HG03575 (cell line): ENCODE measurements around the gene NOL7.

Source experiments
- ATAC-seq: cut with Tn5 transposase; IDR thresholded peaks from one replicate; pipeline ENCODE4 v1.9.1; 2021; ENCODE audit not compliant: unreplicated experiment, insufficient number of reproducible peaks, low FRiP score; ENCODE audit errors: extremely low read depth

The NOL7 gene

GRCh38 chr6:13638626-13639025, 23.5 kb downstream of the NOL7 start:
- ATAC-seq: no peak

DNA sequence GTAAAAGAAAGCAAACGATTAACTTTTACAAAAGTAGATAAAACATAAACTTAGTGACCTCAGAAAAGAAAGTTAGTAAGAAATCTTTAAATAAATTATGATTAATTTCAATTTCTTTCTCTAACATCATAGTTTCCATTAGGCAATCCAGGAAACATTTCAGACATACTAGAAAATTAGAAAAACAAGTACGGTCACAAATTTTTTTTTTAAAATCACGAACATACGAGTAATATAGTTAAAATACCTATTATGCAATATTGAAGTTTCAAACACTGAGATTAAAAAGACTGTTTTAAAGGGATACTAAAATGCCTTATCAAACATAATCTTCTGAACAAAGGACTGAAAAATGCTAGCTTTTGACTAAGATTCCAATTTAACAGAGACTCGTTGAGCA, 26.2 kb downstream of the NOL7 start:
- no peak for ATAC-seq

- no peak for ATAC-seq
These were observed 28.0 kb downstream of the NOL7 start for GRCh38 chr6:13643125-13643524.

DNA sequence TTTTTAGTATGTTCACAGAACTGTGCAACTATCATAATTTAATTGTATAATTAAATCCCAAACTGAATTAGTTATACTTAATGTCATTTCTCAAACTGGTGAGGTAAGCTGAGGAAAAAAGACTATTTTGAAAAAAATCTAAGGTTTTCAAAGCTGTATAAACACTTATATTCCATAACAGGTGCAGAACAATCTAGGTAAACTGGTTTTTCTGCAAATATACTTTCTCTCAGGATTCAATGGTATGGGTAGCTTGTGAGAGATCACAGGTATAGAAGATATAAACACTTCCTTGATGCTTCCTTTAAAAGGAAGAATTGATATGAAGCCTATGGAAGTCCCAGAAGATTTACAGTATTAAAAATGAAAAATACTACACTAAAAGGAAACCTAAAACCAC, 33.7 kb downstream of the NOL7 start:
- ATAC-seq: no peak

- ATAC-seq: no peak
These were observed 34.3 kb downstream of the NOL7 start for GRCh38 chr6:13649393-13649792.

GRCh38 chr6:13653296-13653695, 38.2 kb downstream of the NOL7 start:
- no peak for ATAC-seq

- ATAC-seq: no peak
These were observed 39.4 kb downstream of the NOL7 start for GRCh38 chr6:13654496-13654895.

DNA sequence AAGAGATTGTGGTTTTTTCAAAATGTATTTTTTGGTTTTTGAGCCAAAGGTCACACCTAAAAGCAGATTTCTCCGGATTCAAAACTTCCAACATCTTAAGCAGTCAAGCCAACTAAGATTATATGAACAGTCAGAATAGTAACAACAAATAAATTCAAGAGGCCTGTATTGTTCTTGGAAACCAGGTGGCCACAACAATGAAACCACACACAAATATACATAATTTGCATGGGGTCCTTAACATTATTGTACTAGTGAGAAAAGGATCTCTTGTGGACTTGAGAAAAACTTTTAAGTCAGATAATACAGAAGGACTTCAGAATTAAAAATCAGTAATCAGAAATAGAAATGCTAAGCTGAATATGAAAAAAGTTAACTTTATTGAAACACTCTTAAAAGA, 40.6 kb downstream of the NOL7 start:
- no peak for ATAC-seq

DNA sequence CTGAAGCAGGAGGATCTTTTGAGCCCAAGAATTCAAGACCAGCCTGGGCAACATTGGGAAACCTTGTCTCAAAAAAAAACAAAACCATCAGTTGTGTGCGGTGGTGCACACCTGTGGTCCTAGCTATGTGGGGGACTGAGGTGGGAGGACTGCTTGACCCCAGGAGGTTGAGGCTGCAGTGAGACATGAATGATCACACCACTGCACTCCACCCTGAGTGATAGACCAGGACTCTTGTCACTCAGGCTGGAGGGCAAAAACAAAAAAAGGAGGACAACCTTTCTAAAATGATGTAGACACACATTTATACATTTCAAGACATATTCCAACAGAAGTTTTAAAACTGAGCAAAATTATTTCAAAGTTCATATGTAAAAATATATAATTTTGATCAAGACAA, 45.1 kb downstream of the NOL7 start:
- no peak for ATAC-seq

GRCh38 chr6:13660893-13661292, 45.8 kb downstream of the NOL7 start:
- ATAC-seq: no peak

- no peak for ATAC-seq
These were observed 46.5 kb downstream of the NOL7 start for GRCh38 chr6:13661647-13662046.

DNA sequence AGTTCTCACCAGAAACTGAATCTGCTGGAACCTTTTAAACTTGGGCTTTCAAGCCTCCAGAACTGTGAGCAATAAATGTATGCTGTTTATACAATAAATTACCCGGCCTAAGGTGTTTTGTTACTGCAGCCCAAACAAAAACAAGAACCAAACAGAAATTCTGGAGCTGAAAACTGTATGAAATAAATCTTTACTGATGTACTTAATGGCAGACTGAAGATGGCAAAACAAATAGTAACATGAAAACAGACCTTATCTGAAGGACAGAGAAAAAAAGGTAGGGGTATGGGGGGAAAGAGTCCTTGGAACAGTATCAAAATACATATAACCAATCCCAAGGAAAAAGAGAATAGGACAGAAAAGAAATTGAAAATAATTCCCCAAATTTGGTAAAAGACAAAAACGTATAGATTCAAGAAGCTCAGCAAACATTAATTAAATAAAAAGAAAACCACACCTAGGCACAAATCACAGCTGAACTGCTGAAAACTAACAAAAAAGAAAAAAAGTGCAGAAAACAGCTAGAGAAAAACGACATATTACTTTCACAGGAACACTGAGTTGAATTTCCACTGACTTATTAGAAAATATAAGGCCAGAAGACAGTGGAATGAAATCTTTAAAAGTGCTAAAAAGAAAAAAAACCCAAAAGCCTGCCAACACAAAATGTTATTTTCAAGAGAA, 47.7 kb downstream of the NOL7 start:
- ATAC-seq: no peak

DNA sequence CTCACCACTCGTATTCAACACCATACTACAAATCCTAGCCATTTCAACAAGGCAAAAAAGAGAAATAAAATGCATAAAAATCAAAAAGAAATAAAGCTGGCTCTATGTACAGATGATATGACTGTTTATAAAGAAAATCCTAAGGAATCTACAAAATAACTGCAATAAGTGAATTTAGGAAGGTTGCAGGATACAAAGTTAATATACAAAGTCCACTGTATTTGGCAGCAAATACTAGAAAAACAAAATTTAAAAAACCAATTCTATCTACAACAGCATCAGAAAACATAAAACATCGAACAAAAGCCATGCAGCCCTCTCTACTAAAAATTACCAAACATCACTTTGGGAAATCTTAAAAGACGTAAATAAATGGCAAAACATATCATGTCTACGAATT, 48.9 kb downstream of the NOL7 start:
- no peak for ATAC-seq

DNA sequence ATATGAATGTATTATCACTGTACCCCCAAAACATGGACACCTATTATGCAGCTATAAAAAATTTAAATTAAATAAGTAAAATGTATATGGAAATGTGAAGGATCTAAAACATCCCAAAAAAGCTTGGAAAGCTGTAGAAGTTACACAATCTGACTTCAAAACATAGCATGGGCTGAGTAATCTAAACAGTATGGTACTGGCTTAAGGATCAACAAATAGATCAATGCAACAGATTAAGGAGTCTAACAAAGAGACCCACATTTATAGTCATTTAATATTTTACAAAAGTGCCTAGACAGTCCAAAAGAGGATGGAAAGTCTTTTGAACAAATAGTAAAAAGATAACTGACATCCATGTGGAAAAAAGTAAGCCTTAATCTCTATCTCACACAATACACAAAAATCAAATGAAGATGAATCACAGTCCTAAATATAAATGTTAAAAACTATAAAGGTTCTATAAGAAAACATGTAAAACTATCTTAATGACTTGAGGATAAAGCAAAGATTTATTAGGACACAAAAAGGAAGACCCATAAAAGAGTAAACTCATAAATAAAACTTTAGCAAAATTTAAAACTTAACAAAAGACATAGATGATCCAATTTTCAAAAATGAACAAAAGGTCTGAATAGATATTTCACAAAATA, 49.7 kb downstream of the NOL7 start:
- no peak for ATAC-seq

GRCh38 chr6:13666194-13667105, 51.3 kb downstream of the NOL7 start:
- no peak for ATAC-seq

GRCh38 chr6:13667655-13668054, 52.5 kb downstream of the NOL7 start:
- no peak for ATAC-seq

DNA sequence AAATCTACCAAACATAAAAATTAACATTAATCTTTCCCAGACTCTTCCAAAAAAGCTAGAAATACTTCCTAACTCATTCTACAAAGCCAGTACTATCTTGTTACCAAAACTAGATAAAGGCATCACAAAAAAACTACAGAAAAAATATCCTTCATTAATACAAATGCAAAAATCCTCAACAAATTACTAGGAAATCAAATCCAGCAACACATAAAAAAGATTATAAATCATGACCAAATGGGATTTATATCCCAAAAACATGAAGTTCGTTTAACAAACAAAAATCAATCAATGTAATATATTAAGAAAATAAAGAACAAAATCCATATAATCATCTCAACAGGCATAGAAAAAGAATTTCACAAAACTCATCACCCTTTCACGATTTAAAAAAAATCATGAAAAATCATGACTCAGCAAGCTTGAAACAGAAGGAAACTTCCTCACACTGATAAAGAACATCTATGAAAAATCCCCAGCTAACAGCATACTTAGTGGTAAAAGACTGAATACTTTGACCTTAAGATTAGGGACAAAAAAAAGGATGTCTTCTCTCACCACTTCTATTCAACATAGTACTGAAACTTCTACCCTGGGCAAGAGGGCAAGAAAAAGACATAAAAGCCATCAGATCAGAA, 53.3 kb downstream of the NOL7 start:
- no peak for ATAC-seq

- ATAC-seq: no peak
These were observed 54.3 kb downstream of the NOL7 start for GRCh38 chr6:13669476-13669875.
